Hematopoietic multipotent progenitor cell treated with erythropoietin and hydrocortisone succinate and interleukin-3 and kit ligand, for 8 days (in vitro differentiated cells): ENCODE results near the gene TRPC1.

Source experiments
- DNase-seq: peaks from one replicate; pipeline ENCODE4 v3.0.0-alpha.2; 2015

Gene TRPC1

DNA sequence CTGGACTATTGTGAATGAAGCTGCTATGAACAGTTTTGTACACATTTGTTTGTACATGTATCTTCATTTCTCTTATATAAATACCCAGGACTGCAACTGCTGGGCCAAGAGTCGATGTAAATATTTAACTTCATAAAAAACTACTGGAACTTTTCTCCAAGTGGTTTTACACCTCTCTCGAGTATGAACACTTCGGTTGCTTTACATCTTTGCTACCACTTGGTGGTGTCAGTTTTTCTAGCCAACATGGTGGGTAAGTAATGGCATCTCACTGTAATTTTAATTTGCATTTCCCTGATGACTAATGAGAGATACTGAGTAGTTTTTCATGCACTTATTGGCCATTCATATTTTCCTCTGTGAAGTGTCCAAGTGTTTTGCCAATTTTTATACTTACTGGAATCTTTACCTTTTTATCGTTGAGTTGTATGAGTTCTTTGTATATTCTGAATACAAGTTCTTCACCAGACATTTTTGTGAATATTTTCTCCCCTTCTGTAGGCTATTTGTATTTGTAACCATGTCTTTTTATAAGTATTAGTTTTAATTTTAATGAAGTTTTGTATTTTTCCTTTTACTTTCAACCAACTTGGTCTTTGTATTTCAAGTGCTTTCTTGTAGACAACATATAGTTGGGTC is 120.6 kb downstream of the TRPC1 start:
- DNase-seq = peak; percentile 70

DNA sequence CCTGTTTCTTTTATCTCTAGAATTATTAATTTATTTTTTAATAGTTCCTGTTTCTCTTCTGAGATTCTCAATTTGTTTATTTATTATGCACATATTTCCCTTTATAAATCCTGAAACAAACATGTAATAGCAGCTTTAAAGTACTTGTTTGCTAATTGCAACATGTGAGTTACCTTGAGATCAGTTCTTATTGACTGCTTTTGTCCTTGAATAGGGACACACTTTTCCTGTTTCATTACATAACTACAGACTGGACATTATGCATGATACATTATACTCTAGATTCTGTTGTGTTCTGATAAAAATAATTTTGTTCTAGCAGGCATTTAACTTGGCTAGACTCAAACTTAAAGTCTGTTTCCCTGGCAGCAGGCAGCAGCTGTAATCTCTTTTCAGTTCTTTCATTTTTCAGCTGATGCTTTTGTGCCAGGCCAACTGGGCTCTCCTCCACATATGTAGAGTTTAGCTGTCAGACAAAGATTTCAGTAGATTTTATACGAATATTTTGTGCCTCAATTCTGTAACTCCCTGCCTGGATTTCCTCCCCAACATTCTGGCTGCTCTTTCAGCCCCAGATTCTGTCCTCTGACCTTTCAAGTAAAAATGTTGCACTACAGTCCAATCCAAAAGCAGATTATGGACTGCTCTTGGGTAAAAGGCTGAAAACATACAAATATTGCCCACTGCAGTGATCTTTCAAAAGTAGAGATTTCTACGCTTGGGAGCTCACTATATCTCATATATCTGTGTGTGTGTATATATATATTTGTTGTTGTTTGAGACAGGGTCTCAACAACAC is 123.1 kb downstream of the TRPC1 start:
- DNase-seq = no peak

DNA sequence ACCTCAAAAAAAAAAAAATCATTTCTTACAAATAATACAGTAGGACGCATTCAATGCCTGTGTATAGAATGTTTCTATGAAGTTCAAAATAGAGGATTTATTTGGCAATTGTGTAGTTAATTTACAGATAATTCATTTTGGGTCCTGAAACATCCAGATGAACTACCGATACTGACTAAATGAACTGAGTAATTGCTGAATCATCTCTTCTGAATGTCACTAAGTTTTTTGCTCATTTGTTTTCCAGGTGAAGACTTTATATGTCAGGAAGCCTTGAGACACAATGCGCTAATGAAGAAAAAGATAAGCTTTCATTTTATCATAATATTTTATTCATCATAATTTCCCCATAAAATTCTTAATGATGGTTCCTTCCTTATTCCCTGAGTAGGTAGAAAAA is 125.3 kb downstream of the TRPC1 start:
- DNase-seq = no peak

DNA sequence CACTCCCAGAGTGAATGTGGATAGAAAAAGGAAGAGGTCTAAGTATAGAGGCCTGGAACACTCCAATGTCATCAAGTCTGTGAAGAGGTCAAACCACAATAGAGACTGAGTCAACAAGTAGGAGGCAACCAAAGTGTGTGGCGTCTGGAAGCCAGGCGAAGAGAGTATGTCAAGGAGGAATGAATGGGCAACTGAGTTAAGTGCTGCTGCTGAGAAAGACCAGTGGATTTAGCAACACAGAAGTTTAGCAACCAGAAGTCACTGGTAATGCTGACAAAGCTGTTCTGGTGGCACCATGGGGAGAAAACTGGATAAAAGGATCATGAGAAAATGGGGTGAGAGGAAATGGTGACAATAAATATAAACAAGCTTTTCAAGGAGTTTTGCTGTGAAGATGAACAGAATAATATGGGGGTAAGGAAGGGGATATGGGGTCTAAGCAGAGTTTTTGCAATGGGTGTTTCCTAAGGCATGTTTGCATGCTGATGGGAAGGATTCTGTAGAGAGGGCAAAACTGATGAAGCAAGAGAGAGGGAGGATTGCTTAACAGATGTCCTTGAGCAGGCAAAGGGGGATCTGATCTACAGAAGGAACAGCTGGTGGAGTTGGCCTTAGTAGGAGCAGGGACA is 126.7 kb downstream of the TRPC1 start:
- DNase-seq = no peak

DNA sequence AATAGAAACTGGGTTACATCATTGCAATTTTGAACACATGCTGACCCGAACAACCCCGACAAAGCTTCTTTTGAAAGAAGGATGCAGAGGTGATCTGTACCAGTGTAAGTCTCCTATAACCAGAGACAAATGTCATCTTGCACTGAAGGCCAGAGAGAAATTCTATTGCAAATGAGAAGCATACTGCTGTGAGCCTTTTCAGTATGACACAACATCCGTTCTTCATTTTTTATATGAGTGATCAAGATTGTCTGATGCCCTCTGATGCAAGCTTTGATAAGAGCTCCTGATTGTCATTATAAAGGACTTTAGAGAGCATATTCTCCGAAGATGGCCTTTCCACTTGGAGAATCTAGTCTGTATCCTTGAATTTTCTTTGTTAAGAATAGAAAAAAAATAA is 128.2 kb downstream of the TRPC1 start:
- no peak for DNase-seq

DNA sequence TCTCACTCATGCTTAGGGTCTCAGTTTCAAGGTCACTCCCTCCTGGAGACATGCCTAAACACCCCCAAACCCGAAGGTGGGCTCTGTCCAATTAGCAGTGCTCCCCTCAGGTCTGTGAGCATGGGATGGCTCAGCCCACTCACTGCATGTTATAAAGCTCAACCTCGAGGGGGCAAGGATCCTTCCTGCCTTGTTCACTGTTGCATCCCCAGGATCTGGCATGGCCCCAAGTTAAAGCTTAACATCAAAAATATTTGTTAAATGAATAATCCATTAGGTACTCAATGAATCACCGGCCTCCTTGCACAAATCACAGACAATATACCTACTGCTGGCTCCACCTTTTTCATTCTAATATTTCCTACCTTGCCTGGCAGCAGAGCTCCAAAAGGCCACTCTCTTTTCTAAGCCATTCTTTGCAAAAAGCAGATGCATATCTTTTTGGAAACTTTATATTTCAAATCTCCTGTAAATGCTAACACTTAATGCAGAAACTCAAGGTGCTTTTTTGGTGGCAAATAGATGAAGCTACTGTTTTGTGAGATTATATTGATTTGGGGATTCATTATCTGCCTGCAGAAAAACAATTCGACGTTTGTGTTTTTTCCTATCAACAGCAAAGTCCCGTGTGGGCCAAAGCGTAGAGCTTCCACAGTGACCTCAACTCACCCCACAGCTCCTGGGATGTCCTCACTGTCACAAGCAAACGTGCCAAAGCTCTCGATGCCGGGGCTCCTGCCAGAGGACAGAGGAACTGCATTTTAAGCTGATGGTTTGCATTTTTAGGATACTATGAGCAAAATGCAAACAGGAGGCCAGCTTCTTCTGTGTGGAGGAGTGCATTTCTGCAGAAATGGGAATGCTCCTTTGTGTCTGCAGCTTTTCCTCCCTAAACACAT is 129.7 kb downstream of the TRPC1 start:
- DNase-seq = no peak

DNA sequence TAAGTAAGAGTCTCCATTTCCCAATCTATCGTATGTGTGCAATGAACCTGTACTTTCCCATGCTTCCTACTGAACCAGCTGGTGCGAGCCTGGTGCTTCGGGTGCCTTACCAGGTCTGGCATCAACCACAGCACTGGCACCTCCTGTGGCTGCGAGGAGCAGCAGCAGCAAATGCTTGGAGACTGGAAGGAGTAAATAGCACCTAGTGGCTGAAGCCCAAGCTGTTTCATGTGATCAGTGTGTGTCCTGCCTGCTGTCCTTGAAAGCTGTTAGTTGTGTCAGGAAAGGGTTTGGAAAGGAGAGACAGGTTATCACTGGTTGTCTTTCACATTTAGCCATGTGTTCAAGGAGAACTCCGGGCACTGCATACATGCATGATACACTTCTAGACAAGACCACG is 133.2 kb downstream of the TRPC1 start:
- peak; percentile 43 for DNase-seq
